HepG2 (cell line): Measurements from ENCODE around the gene LGR6. TPM values are rescaled to one million over a fixed set of nuclear protein-coding genes. Genes with fewer than 3 reads are reported as not detected.

ENCODE experiments used
- ATAC-seq: fragments of 200-7000 bp; cut with Tn5 transposase; 3 replicates; pipeline ENCODE4 v1.9.1; 2020; ENCODE audit warnings: mild to moderate bottlenecking, moderate library complexity
- BruUV-seq: library from RNA; stranded (reverse); fragments of 400-500 nt; replicated peaks from 2 replicates; lab custom pipeline; 2021; lab: Mats Ljungman, UMichigan
- CTCF ChIA-PET: fragments of 300-600 bp; formaldehyde crosslinking; extraction: SDS; loops from one replicate; lab custom pipeline; 2021; ENCODE audit warnings: low total read pairs, inconsistent platforms, low intra/inter-chr PET ratio; lab: Yijun Ruan, JAX
- POLR2A ChIA-PET: fragments of 350-600 bp; sonication (Branson Sonifier 250); formaldehyde crosslinking; loops from one replicate; lab custom pipeline; 2020; ENCODE audit warnings: antibody characterized with exemption, inconsistent platforms; lab: Yijun Ruan, JAX
- DNase-seq: peaks from one replicate; pipeline ENCODE4 v3.0.0-alpha.2; 2015; ENCODE audit warnings: low spot score
- FAIRE-seq: peaks from 3 replicates; lab custom pipeline; 2011; peaks lifted over from hg19 to GRCh38; lab: Jason Lieb, UNC
- H2AFZ ChIP-seq: one replicate; pipeline ENCODE4 v1.6.1; 2011; ENCODE audit warnings: low read length, inconsistent platforms
- H3K27ac ChIP-seq: fragments of 300-600 bp; 3 replicates; pipeline ENCODE4 v1.8.0; 2011; ENCODE audit warnings: mixed run types, mild to moderate bottlenecking, mixed read lengths, low read length, inconsistent platforms; ENCODE audit not compliant: insufficient read depth; ENCODE audit errors: extremely low read length
- H3K27me3 ChIP-seq, 2 experiments: fragments of 200-600 bp in 1 of 2; 2 replicates in 1 of 2; 3 replicates in 1 of 2; pipeline versions ENCODE4 v1.6.0 to v1.8.0; 2011; ENCODE audit warnings: low read length in 2 of 2, mild to moderate bottlenecking in 2 of 2, moderate library complexity in 2 of 2, inconsistent platforms in 1 of 2; ENCODE audit not compliant: insufficient read depth in 2 of 2, control insufficient read depth in 1 of 2
- H3K36me3 ChIP-seq, 2 experiments: fragments of 200-600 bp in 1 of 2; replicated peaks in 1 of 2; 2 replicates in 1 of 2; 3 replicates in 1 of 2; pipeline versions ENCODE4 v1.5.1 to v1.8.0; 2011; ENCODE audit warnings: low read length in 2 of 2, inconsistent platforms in 1 of 2; ENCODE audit not compliant: insufficient read depth in 2 of 2, control insufficient read depth in 1 of 2
- H3K4me1 ChIP-seq: 2 replicates; pipeline ENCODE4 v1.5.1; 2012; ENCODE audit warnings: low read length, inconsistent platforms; ENCODE audit not compliant: insufficient read depth
- H3K4me2 ChIP-seq: 2 replicates; pipeline ENCODE4 v1.6.0; 2011; ENCODE audit warnings: low read depth, low read length, inconsistent platforms
- H3K4me3 ChIP-seq, 3 experiments: fragments of 200-600 bp in 1 of 3; sonication (generic), shearing (Covaris generic) in 1 of 3; replicated peaks in 1 of 3; 2 replicates each; pipeline ENCODE4 v1.5.1; 2011 to 2016; ENCODE audit warnings: low read length in 3 of 3, inconsistent platforms in 2 of 3, low read depth in 2 of 3, mild to moderate bottlenecking in 2 of 3, control low read depth in 1 of 3, mixed read lengths in 1 of 3; ENCODE audit not compliant: insufficient read depth in 1 of 3
- H3K79me2 ChIP-seq: one replicate; pipeline ENCODE4 v1.6.1; 2011; ENCODE audit warnings: low read length, inconsistent platforms; ENCODE audit not compliant: insufficient read depth
- H3K9ac ChIP-seq: 2 replicates; pipeline ENCODE4 v1.6.0; 2011; ENCODE audit warnings: mild to moderate bottlenecking, low read depth, low read length, inconsistent platforms; ENCODE audit not compliant: insufficient read depth
- H3K9me3 ChIP-seq: 2 replicates; pipeline ENCODE4 v1.5.1; 2012; ENCODE audit warnings: mild to moderate bottlenecking, low read length
- H4K20me1 ChIP-seq: 2 replicates; pipeline ENCODE4 v1.6.0; 2011; ENCODE audit warnings: inconsistent platforms, mild to moderate bottlenecking, low read length, moderate library complexity; ENCODE audit not compliant: insufficient read depth
- ASH2L ChIP-seq: fragments of 300-600, 200-600 bp; sonication (generic); IDR thresholded peaks from 2 replicates; pipeline ENCODE4 v1.7.0; 2017; ENCODE audit warnings: low read depth, mild to moderate bottlenecking, moderate library complexity, mixed read lengths, low read length; ENCODE audit not compliant: insufficient read length
- CREM ChIP-seq, 2 experiments: sonication (generic) in 1 of 2; formaldehyde crosslinking in 1 of 2; IDR thresholded peaks; 2 replicates each; pipeline versions ENCODE4 v1.4.0 to v1.6.1; 2016 to 2020; ENCODE audit warnings: antibody characterized with exemption in 1 of 2, mild to moderate bottlenecking in 1 of 2, missing genetic modification reagents in 1 of 2
- MED8 ChIP-seq: sonication (generic); formaldehyde crosslinking; IDR thresholded peaks from 2 replicates; pipeline ENCODE4 v1.8.1; 2023; ENCODE audit warnings: mild to moderate bottlenecking, missing genetic modification reagents; ENCODE audit not compliant: insufficient replicate concordance
- RFX1 ChIP-seq: fragments of 450-650 bp; IDR thresholded peaks from 2 replicates; pipeline ENCODE4 v1.6.1; 2017
- ZNF605 ChIP-seq: sonication (generic); formaldehyde crosslinking; IDR thresholded peaks from 2 replicates; pipeline ENCODE4 v1.8.0; 2022; ENCODE audit warnings: mild to moderate bottlenecking, missing genetic modification reagents
- WGBS: methylation state at CpG from one replicate; pipeline ENCODE4 v1.1.6; 2017; ENCODE audit warnings: low lambda C conversion rate; 5-methylcytosine and 5-hydroxymethylcytosine counted together
- in situ Hi-C: cut with HindIII; loops from 2 replicates; pipeline ENCODE4 v1.10.0; 2017; ENCODE audit warnings: low pct_unique_long_range_greater_than_20kb; ENCODE audit not compliant: extremely low pct_ligation_motif_present
- intact Hi-C: fragments of 100-400 bp; cut with micrococcal nuclease; formaldehyde crosslinking; loops from one replicate; pipeline ENCODE4 v1.10.0; 2022; ENCODE audit not compliant: unreplicated experiment
- polyA plus RNA-seq, 8 experiments: library from polyadenylated mRNA; depleted of rRNA in 3 of 8; stranded (reverse) in 7 of 8; unstranded in 1 of 8; fragments of >200 nt; fragmentation: Illumina TruSeq in 4 of 8; extraction: Trizol in 4 of 8; gene quantifications; 2 replicates each; pipeline versions ENCODE4 v1.2.1 to v1.2.3, GENCODE V29; 2011 to 2016; ENCODE audit warnings: low read depth in 4 of 8, missing spikeins in 1 of 8, mixed read lengths in 1 of 8; ENCODE audit not compliant: insufficient read depth in 1 of 8
- total RNA-seq, 5 experiments: library from RNA; depleted of rRNA; stranded (reverse); fragments of >200 nt; fragmentation: Illumina TruSeq; extraction: Trizol; gene quantifications; 2 replicates each; pipeline ENCODE4 v1.2.3, GENCODE V29; 2016; ENCODE audit warnings: low read depth in 1 of 5
- TF ChIP-seq, protein P1 (sequence below): IDR thresholded peaks from 2 replicates; pipeline ENCODE4 v1.6.1; 2016; ENCODE audit warnings: low read depth, control low read depth
- TF ChIP-seq, protein P2 (sequence below): sonication (generic); formaldehyde crosslinking; IDR thresholded peaks from 2 replicates; pipeline ENCODE4 v1.8.1; 2023; ENCODE audit warnings: missing genetic modification reagents, mild to moderate bottlenecking, borderline replicate concordance
- TF ChIP-seq, protein P3 (sequence below): sonication (generic); formaldehyde crosslinking; IDR thresholded peaks from 2 replicates; pipeline ENCODE4 v1.8.1; 2022; ENCODE audit warnings: mild to moderate bottlenecking, missing genetic modification reagents
- TF ChIP-seq, protein P4 (sequence below): conservative IDR thresholded peaks from 2 replicates; pipeline ENCODE4 v1.6.1; 2018; ENCODE audit warnings: missing genetic modification reagents
- TF ChIP-seq, protein P5 (sequence below): sonication (generic); formaldehyde crosslinking; IDR thresholded peaks from 2 replicates; pipeline ENCODE4 v1.5.0; 2020; ENCODE audit warnings: missing genetic modification reagents

Gene LGR6
- total and polyA plus RNA-seq, 2 of the 13 experiments (the other 11 are each of a cell fraction or from before 2014, with no cell fraction given), result 0.07 TPM; not detected in 1

DNA sequence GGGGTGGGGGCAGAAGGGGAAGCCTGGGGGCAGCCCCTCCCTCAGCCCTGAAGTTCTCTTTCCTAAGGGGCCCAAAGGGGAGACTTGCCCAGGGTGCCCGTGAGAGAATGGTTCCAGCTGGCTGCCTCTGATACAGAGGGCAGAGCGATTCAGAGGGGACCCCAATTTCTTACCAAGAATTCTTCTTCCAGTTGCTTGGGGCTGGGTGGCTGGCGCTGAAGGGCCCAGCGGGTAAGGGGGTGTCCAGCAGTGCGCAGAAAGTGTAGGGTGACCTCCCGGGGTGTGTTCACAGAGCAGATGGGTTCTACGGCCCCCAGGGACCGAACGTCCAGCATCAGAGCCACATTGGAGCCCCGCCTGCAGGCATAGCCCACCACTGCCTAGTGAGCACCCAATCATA is 35.7 kb upstream of the LGR6 start:
- TF ChIP-seq, protein P1, sequence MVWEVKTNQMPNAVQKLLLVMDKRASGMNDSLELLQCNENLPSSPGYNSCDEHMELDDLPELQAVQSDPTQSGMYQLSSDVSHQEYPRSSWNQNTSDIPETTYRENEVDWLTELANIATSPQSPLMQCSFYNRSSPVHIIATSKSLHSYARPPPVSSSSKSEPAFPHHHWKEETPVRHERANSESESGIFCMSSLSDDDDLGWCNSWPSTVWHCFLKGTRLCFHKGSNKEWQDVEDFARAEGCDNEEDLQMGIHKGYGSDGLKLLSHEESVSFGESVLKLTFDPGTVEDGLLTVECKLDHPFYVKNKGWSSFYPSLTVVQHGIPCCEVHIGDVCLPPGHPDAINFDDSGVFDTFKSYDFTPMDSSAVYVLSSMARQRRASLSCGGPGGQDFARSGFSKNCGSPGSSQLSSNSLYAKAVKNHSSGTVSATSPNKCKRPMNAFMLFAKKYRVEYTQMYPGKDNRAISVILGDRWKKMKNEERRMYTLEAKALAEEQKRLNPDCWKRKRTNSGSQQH (CRISPR knock-in tag), result no peak
- TF ChIP-seq, protein P2, sequence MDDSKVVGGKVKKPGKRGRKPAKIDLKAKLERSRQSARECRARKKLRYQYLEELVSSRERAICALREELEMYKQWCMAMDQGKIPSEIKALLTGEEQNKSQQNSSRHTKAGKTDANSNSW (CRISPR knock-in tag), result no peak
- H4K20me1 ChIP-seq, result no peaks in the 10 kb centered on the region
- H3K4me1 ChIP-seq, result peaks cover 30% of the 10 kb centered on the region
- no peak overlapping the region for H3K4me2 ChIP-seq
- WGBS, result 41% methylated on average over 8 of the region's 10 CpGs
- in situ Hi-C loops, result no loop called here
- H2AFZ ChIP-seq, result no peak overlapping the region
- ChIA-PET POLR2A (no interaction called here), CTCF (no interaction called here)
- no peaks in the 10 kb centered on the region for H3K9me3 ChIP-seq
- FAIRE-seq (no peak), DNase-seq (no peak), ATAC-seq (no peak)
- no peak overlapping the region for H3K4me3 ChIP-seq
- peaks cover 8 to 58% of the 10 kb centered on the region in 2 experiments; a peak in 4 of 5 replicates for H3K27me3 ChIP-seq
- H3K79me2 ChIP-seq, result no peaks in the 10 kb centered on the region
- no peak overlapping the region for H3K27ac ChIP-seq
- intact Hi-C loops, result no loop called here
- H3K9ac ChIP-seq, result no peak overlapping the region
- no TSS peak for BruUV-seq
- no peaks in the 10 kb centered on the region for H3K36me3 ChIP-seq

DNA sequence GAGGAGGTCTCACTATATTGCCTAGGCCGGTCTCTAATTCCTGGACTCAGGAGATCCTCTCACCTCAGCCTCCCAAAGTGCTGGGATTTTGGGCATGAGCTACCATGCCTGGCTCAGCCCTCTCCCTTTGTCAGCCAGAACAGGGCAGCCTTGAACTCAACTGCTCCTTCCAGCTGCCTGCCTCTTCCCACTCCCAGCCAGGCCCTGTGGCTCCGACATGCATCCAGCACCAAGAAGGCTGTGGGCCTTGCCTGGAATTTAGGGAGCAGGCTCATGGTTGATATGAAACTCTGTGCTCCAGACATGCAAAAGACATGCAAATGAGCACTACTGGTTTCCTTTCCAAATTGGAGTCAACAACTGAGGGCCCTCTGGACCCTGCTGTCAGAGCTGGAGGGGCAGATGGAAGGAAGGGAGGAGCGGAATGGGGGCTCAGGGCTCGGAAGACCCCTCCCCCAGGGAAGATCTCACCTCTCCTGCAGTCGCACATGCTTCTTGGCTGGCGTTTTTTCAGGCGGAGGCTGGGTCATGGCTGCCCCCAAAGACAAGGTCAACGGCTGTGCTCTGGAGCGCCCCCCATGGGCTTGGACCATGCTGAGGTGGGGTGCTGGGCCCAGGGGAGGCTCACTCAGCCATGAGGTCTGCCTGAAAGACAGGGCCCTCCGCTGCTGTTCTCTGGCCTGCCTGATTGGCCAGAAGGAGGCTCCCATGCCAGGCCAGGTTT is 34.6 kb upstream of the LGR6 start:
- H4K20me1 ChIP-seq, result no peaks in the 10 kb centered on the region
- BruUV-seq, result no TSS peak
- H3K4me3 ChIP-seq, result no peak overlapping the region
- H3K27ac ChIP-seq, result no peak overlapping the region
- peaks cover 10 to 63% of the 10 kb centered on the region in 2 experiments; a peak in 4 of 5 replicates for H3K27me3 ChIP-seq
- no peaks in the 10 kb centered on the region for H3K9me3 ChIP-seq
- in situ Hi-C loops, result no loop called here
- 51% methylated on average over 10 of the region's 10 CpGs for WGBS
- no peak overlapping the region for H3K9ac ChIP-seq
- DNase-seq (no peak), FAIRE-seq (no peak), ATAC-seq (no peak)
- intact Hi-C loops, result no loop called here
- H3K79me2 ChIP-seq, result no peaks in the 10 kb centered on the region
- peaks cover 37% of the 10 kb centered on the region for H3K4me1 ChIP-seq
- H3K4me2 ChIP-seq, result no peak overlapping the region
- POLR2A ChIA-PET, result no interaction called here
- H3K36me3 ChIP-seq, result no peaks in the 10 kb centered on the region
- CTCF ChIA-PET, result no interaction called here
- no peak overlapping the region for H2AFZ ChIP-seq
- TF ChIP-seq ASH2L (no peak), CREM (IDR thresholded peaks at IDR 0.05) (no peak), CREM (CRISPR knock-in tag; IDR thresholded peaks at IDR 0.05) (no peak), RFX1 (no peak), ZNF605 (no peak), MED8 (CRISPR knock-in tag) (no peak)
- TF ChIP-seq, protein P3, sequence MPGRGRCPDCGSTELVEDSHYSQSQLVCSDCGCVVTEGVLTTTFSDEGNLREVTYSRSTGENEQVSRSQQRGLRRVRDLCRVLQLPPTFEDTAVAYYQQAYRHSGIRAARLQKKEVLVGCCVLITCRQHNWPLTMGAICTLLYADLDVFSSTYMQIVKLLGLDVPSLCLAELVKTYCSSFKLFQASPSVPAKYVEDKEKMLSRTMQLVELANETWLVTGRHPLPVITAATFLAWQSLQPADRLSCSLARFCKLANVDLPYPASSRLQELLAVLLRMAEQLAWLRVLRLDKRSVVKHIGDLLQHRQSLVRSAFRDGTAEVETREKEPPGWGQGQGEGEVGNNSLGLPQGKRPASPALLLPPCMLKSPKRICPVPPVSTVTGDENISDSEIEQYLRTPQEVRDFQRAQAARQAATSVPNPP (CRISPR knock-in tag), result no peak
- TF ChIP-seq, protein P4, sequence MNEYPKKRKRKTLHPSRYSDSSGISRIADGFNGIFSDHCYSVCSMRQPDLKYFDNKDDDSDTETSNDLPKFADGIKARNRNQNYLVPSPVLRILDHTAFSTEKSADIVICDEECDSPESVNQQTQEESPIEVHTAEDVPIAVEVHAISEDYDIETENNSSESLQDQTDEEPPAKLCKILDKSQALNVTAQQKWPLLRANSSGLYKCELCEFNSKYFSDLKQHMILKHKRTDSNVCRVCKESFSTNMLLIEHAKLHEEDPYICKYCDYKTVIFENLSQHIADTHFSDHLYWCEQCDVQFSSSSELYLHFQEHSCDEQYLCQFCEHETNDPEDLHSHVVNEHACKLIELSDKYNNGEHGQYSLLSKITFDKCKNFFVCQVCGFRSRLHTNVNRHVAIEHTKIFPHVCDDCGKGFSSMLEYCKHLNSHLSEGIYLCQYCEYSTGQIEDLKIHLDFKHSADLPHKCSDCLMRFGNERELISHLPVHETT, result no peak
- TF ChIP-seq, protein P5, sequence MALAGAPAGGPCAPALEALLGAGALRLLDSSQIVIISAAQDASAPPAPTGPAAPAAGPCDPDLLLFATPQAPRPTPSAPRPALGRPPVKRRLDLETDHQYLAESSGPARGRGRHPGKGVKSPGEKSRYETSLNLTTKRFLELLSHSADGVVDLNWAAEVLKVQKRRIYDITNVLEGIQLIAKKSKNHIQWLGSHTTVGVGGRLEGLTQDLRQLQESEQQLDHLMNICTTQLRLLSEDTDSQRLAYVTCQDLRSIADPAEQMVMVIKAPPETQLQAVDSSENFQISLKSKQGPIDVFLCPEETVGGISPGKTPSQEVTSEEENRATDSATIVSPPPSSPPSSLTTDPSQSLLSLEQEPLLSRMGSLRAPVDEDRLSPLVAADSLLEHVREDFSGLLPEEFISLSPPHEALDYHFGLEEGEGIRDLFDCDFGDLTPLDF (CRISPR knock-in tag), result no peak
